GM18858 (cell line): ENCODE results near the gene SEPTIN12.

Experiments used
- ATAC-seq: cut with Tn5 transposase; IDR thresholded peaks from one replicate; pipeline ENCODE4 v1.9.1; 2021; ENCODE audit not compliant: unreplicated experiment

The SEPTIN12 gene

DNA sequence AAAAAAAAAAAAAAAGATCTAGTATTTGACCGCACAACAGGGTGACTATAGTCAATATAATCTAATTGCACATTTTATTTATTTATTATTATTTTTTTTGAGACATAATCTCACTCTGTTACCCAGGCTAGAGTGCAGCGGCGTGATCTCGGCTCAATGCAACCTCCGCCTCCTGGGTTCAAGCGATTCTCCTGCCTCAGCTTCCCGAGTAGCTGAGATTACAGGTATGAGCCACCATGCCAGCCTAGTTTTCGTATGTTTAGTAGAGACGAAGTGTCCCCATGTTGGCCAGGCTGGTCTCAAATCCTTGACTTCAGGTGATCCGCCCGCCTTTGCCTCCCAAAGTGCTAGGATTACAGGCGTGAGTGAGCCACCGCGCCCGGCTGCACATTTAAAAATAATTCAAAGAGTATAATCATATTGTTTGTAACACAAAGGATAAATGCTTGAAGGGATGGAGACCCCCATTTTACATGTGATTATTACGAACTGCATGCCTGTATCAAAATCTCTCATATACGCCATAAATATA is 54.9 kb downstream of the SEPTIN12 start:
- ATAC-seq = no peak

DNA sequence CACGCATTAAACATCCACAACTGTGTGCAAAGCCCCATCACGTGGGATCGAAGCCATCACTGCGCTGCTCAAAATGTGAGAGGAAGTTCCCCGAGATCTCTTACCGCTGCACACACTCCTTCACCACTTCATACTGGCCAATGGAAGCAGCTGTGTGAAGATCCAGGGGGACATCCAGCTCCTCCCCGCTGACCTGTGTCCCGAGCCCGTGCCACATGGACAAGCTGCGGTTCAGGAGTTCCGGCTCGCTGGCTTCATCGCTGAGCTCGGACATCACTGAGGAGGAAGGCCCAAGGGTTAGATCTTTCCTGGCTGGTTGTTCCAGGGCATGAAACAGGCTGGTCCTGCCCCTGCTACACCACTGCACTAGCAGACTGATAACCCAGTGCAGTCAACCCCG is 58.3 kb downstream of the SEPTIN12 start:
- no peak for ATAC-seq

DNA sequence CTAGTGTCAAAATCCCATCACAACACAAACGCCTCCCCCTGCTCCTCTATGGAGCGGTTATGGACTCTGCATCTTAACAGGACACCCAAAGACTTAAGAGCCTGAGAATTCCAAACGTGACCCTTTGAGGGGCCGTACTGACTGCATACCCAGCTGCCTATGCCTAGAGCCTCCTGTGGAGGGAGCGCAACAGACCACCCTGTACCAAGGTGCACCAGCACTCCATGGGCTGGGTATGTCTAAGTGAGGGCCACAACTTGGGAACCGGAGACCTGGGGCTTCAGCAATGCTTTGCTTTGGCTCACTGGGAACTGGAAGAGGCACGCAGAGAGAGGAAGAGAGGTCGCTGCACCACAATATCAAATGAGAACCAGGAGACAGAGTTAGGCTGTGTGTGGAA is 59.5 kb downstream of the SEPTIN12 start:
- no peak for ATAC-seq
